H1 (cell line): ENCODE results near the gene BCL7B. TPM values are rescaled to one million over a fixed set of nuclear protein-coding genes. Genes with fewer than 3 reads are reported as not detected.
"Not testable (repeated sequence)": the region's sequence is repeated elsewhere in the genome, so short reads cannot be mapped to it uniquely, and the experiment has no call there.

Experiments
- CTCF ChIA-PET: fragments of 300-600 bp; sonication (Branson Sonifier 250); formaldehyde crosslinking; loops from one replicate; lab custom pipeline; 2021; ENCODE audit not compliant: partially characterized antibody; lab: Charles Lee
- POLR2A ChIA-PET: fragments of 300-600 bp; sonication (Branson Sonifier 250); formaldehyde crosslinking; loops from one replicate; lab custom pipeline; 2021; ENCODE audit warnings: inconsistent platforms; ENCODE audit not compliant: partially characterized antibody; lab: Charles Lee
- DNase-seq, 2 experiments: peaks; one replicate each; pipeline versions ENCODE4 v3.0.0 to v3.0.0-alpha.2; 2010 to 2022; ENCODE audit warnings: low spot score in 2 of 2, low read depth in 1 of 2, mixed read lengths in 1 of 2
- FAIRE-seq: peaks from 2 replicates; lab custom pipeline; 2011; peaks lifted over from hg19 to GRCh38; lab: Jason Lieb, UNC
- H2AFZ ChIP-seq: 2 replicates; pipeline ENCODE4 v1.8.1; 2012; ENCODE audit warnings: low read length, inconsistent platforms
- H2AK5ac ChIP-seq: 2 replicates; pipeline ENCODE4 v1.6.1; 2013; ENCODE audit warnings: low read depth, low read length
- H2BK120ac ChIP-seq: replicated peaks from 2 replicates; pipeline ENCODE3; 2013; ENCODE audit warnings: low read depth, low read length, inconsistent platforms
- H2BK12ac ChIP-seq: 2 replicates; pipeline ENCODE4 v1.6.1; 2013; ENCODE audit warnings: low read depth, low read length
- H2BK15ac ChIP-seq: 2 replicates; pipeline ENCODE4 v1.6.1; 2013; ENCODE audit warnings: low read length
- H2BK20ac ChIP-seq: 2 replicates; pipeline ENCODE4 v1.6.1; 2013; ENCODE audit warnings: low read length
- H2BK5ac ChIP-seq: 2 replicates; pipeline ENCODE4 v1.6.1; 2013; ENCODE audit warnings: low read depth, low read length
- H3K14ac ChIP-seq: 2 replicates; pipeline ENCODE4 v1.6.1; 2013; ENCODE audit warnings: inconsistent platforms; ENCODE audit not compliant: insufficient read length
- H3K18ac ChIP-seq: 2 replicates; pipeline ENCODE4 v1.6.1; 2013; ENCODE audit warnings: low read length; ENCODE audit errors: extremely low read depth
- H3K23ac ChIP-seq: 2 replicates; pipeline ENCODE4 v1.6.1; 2013; ENCODE audit warnings: inconsistent platforms; ENCODE audit not compliant: insufficient read length
- H3K23me2 ChIP-seq: 2 replicates; pipeline ENCODE4 v1.6.1; 2013; ENCODE audit warnings: low read depth, low read length
- H3K27ac ChIP-seq: 2 replicates; pipeline ENCODE4 v1.6.1; 2011; ENCODE audit warnings: low read depth, low read length, inconsistent platforms
- H3K27me3 ChIP-seq, 4 experiments: replicated peaks in 1 of 4; 1 replicate in 1 of 4; 2 replicates in 3 of 4; pipeline versions ENCODE4 v1.6.1 to v1.8.1; 2011 to 2013; ENCODE audit warnings: low read length in 3 of 4, mild to moderate bottlenecking in 3 of 4, inconsistent platforms in 2 of 4, mixed read lengths in 2 of 4, moderate library complexity in 1 of 4; ENCODE audit not compliant: control insufficient read depth in 3 of 4, insufficient read depth in 3 of 4; ENCODE audit errors: extremely low read depth in 1 of 4
- H3K36me3 ChIP-seq, 4 experiments: 2 replicates each; pipeline versions ENCODE4 v1.6.1 to v1.8.1; 2011 to 2013; ENCODE audit warnings: mild to moderate bottlenecking in 4 of 4, low read length in 3 of 4, moderate library complexity in 2 of 4, control low read depth in 1 of 4, inconsistent platforms in 1 of 4; ENCODE audit not compliant: insufficient read depth in 4 of 4, control insufficient read depth in 2 of 4
- H3K4ac ChIP-seq: replicated peaks from 2 replicates; pipeline ENCODE3; 2013; ENCODE audit warnings: low read length, low read depth, mixed read lengths, inconsistent platforms; ENCODE audit not compliant: insufficient read length
- H3K4me1 ChIP-seq, 4 experiments: replicated peaks in 1 of 4; 1 replicate in 1 of 4; 2 replicates in 3 of 4; pipeline versions ENCODE4 v1.6.1 to v1.8.1; 2011 to 2013; ENCODE audit warnings: low read length in 3 of 4, inconsistent platforms in 2 of 4, mixed read lengths in 1 of 4; ENCODE audit not compliant: insufficient read depth in 4 of 4, control insufficient read depth in 3 of 4
- H3K4me2 ChIP-seq, 2 experiments: 2 replicates each; pipeline versions ENCODE4 v1.6.1 to v1.8.1; 2011 to 2013; ENCODE audit warnings: low read depth in 2 of 2, low read length in 2 of 2, control low read depth in 1 of 2, inconsistent platforms in 1 of 2, mild to moderate bottlenecking in 1 of 2; ENCODE audit not compliant: insufficient read depth in 1 of 2
- H3K4me3 ChIP-seq, 4 experiments: fragments of 200-600, 300-600 bp in 1 of 4; sonication (generic), shearing (Covaris generic), sonication (Bioruptor Twin) in 1 of 4; 2 replicates each; pipeline versions ENCODE4 v1.5.1 to v1.8.1; 2011 to 2016; ENCODE audit warnings: low read length in 4 of 4, low read depth in 3 of 4, control low read depth in 2 of 4, inconsistent platforms in 2 of 4, mild to moderate bottlenecking in 2 of 4, mixed read lengths in 1 of 4, moderate library complexity in 1 of 4; ENCODE audit not compliant: insufficient read depth in 2 of 4; ENCODE audit errors: extremely low read depth in 1 of 4
- H3K56ac ChIP-seq: replicated peaks from 2 replicates; pipeline ENCODE3; 2013; ENCODE audit warnings: low read depth, mild to moderate bottlenecking, mixed read lengths, low read length, inconsistent platforms; ENCODE audit not compliant: insufficient read length
- H3K79me1 ChIP-seq: 2 replicates; pipeline ENCODE4 v1.6.1; 2013; ENCODE audit warnings: low read depth, low read length, control low read depth
- H3K79me2 ChIP-seq, 2 experiments: 2 replicates each; pipeline versions ENCODE4 v1.6.1 to v1.8.1; 2012 to 2013; ENCODE audit warnings: low read length in 2 of 2, mild to moderate bottlenecking in 2 of 2, inconsistent platforms in 1 of 2; ENCODE audit not compliant: insufficient read depth in 2 of 2, control insufficient read depth in 1 of 2
- H3K9ac ChIP-seq, 4 experiments: replicated peaks in 1 of 4; 1 replicate in 1 of 4; 2 replicates in 3 of 4; pipeline versions ENCODE4 v1.6.1 to v1.8.1; 2011 to 2013; ENCODE audit warnings: low read depth in 3 of 4, low read length in 3 of 4, control low read depth in 2 of 4, mild to moderate bottlenecking in 2 of 4, moderate library complexity in 2 of 4, inconsistent platforms in 1 of 4; ENCODE audit errors: extremely low read depth in 1 of 4
- H3K9me3 ChIP-seq, 2 experiments: 2 replicates each; pipeline versions ENCODE4 v1.6.1 to v1.8.1; 2012 to 2013; ENCODE audit warnings: mild to moderate bottlenecking in 2 of 2, moderate library complexity in 2 of 2, control low read depth in 1 of 2, inconsistent platforms in 1 of 2, low read depth in 1 of 2, low read length in 1 of 2, mixed read lengths in 1 of 2; ENCODE audit not compliant: insufficient read depth in 2 of 2
- H4K20me1 ChIP-seq, 2 experiments: replicated peaks in 1 of 2; 2 replicates each; pipeline versions ENCODE3 to v1.8.1; 2011 to 2013; ENCODE audit warnings: inconsistent platforms in 2 of 2, low read length in 2 of 2, mild to moderate bottlenecking in 1 of 2; ENCODE audit not compliant: insufficient read depth in 2 of 2, control insufficient read depth in 1 of 2
- H4K5ac ChIP-seq: 2 replicates; pipeline ENCODE4 v1.6.1; 2013; ENCODE audit warnings: low read length, low read depth, mixed read lengths, inconsistent platforms; ENCODE audit not compliant: insufficient read length
- H4K8ac ChIP-seq: 2 replicates; pipeline ENCODE4 v1.8.0; 2013; ENCODE audit warnings: mild to moderate bottlenecking, moderate library complexity, low read length, inconsistent platforms; ENCODE audit not compliant: insufficient read depth; ENCODE audit errors: extremely low read depth
- H4K91ac ChIP-seq: replicated peaks from 2 replicates; pipeline ENCODE3; 2013; ENCODE audit warnings: low read length, mixed read lengths, inconsistent platforms; ENCODE audit not compliant: insufficient read length
- WGBS, 2 experiments: shearing (Covaris generic) in 1 of 2; methylation state at CpG; one replicate each; pipeline versions ENCODE4 v1.1.6 to v1.1.7; 2013 to 2015; ENCODE audit warnings: low lambda C conversion rate in 2 of 2, mixed read lengths in 2 of 2, inconsistent platforms in 1 of 2, low coverage in 1 of 2, missing lambda C conversion rate in 1 of 2; ENCODE audit not compliant: insufficient replicate concordance in 2 of 2, insufficient coverage in 1 of 2, insufficient read length in 1 of 2; ENCODE audit errors: extremely low coverage in 1 of 2, missing lambda C conversion rate in 1 of 2; 5-methylcytosine and 5-hydroxymethylcytosine counted together
- polyA plus RNA-seq, 7 experiments: library from polyadenylated mRNA; depleted of rRNA in 3 of 7; stranded (reverse) in 5 of 7; unstranded in 2 of 7; fragments of >200 nt in 5 of 7; fragments of 200-250 nt in 2 of 7; gene quantifications; 1 replicate in 5 of 7; 2 replicates in 1 of 7; 4 replicates in 1 of 7; pipeline versions ENCODE4 v1.2.1 to v1.2.3, GENCODE V29; 2011 to 2013; ENCODE audit warnings: missing spikeins in 2 of 7, mixed read lengths in 2 of 7
- total RNA-seq: library from RNA; stranded (reverse); fragmentation: NEBNext Ultra II Directional; extraction: Animal tissue kit (Norgen Biotek cat#: 25700); gene quantifications from 2 replicates; pipeline ENCODE4 v1.2.1, GENCODE V29; 2021

BCL7B gene
- total and polyA plus RNA-seq, 2 of the 8 experiments (the other 6 are each of a cell fraction or from before 2014, with no cell fraction given): 24.9 to 44.6 TPM

- not testable (repeated sequence) for H2BK15ac ChIP-seq, H4K8ac ChIP-seq, H3K18ac ChIP-seq, H3K79me1 ChIP-seq, H3K27me3 ChIP-seq, H3K9me3 ChIP-seq, H3K4me2 ChIP-seq, H2AFZ ChIP-seq, H3K4ac ChIP-seq, DNase-seq, H2BK120ac ChIP-seq, H3K56ac ChIP-seq, H3K23me2 ChIP-seq, H3K14ac ChIP-seq, H3K9ac ChIP-seq, H2BK20ac ChIP-seq, H3K4me1 ChIP-seq, H2BK12ac ChIP-seq, H2BK5ac ChIP-seq, H4K5ac ChIP-seq, H3K27ac ChIP-seq, H3K23ac ChIP-seq, H3K4me3 ChIP-seq, H4K91ac ChIP-seq, H4K20me1 ChIP-seq, FAIRE-seq, H2AK5ac ChIP-seq
- ChIA-PET CTCF (interaction anchor here (1.6 kb wide), 1 partner anchor 10 kb away, joined by 3 read pairs; no protein-coding TSS in a partner anchor), POLR2A (interaction anchor here (1.0 kb wide), 1 partner anchor 29 kb away, joined by 3 read pairs; no protein-coding TSS in a partner anchor)
- 92% methylated on average over 5 of the region's 5 CpGs; no CpG with 5 or more reads in 1 of the 2 experiments for WGBS, 2 experiments
- peaks cover 0 to 21% of the 10 kb centered on the region in 2 experiments; a peak in 3 of 4 replicates for H3K79me2 ChIP-seq
- peaks cover 0 to 13% (median 2%) of the 10 kb centered on the region in 4 experiments; a peak in 3 of 8 replicates for H3K36me3 ChIP-seq
These were observed 7.4 kb downstream of the BCL7B start for GRCh38 chr7:73550093-73550492.
